ENCODE data around the gene ST6GAL2.

ST6GAL2 gene

DNA sequence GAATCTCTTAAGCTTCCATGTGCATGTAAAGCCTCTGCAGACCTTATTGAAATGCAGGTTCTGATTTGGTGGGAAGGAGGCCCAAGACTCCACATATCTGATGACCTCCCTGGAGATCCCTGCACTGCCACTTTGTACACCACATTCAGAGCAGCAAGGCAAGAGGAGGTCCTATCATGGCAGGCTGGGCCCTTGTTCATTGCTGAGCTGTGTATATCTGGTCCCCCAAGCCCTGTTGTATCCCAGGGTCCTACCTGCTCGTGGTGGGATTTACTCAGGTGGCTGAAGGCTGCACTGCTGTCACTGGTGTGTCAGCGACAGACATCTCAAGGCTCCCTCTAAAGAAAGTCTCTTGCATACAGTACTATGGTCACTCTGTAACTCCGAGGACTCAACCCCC lies 114.2 kb downstream of the ST6GAL2 start:
- TF ChIP-seq CTCF (conservative IDR thresholded peaks at IDR 0.05), result no peak
- no peak overlapping the region for H3K27ac ChIP-seq

- TF ChIP-seq CTCF (conservative IDR thresholded peaks at IDR 0.05), result no peak
- H3K27ac ChIP-seq, result no peak overlapping the region
Observed at GRCh38 chr2:106770986-106771385, 115.0 kb downstream of the ST6GAL2 start.

DNA sequence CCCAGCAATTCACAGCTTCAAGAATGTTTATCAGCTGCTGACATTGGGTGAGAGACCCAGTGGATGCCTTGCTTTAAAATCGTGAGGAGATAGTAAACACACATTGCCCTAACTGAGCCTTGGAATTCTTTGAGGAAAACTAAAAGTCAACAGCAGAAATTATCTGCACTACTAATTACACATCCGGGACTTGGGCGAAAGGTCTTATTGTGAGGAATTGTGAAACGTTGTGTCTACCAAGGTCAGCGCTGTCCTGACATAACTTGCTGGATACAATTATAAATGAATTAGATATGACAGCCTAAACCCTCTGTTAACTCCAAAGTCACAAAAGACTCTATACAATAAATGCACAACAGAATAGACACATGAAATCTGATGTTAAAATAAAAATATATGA lies 121.4 kb downstream of the ST6GAL2 start:
- TF ChIP-seq CTCF (conservative IDR thresholded peaks at IDR 0.05), result no peak
- no peak overlapping the region for H3K27ac ChIP-seq

GRCh38 chr2:106759966-106760365 lies 126.0 kb downstream of the ST6GAL2 start:
- H3K27ac ChIP-seq, result no peak overlapping the region
- TF ChIP-seq CTCF (conservative IDR thresholded peaks at IDR 0.05), result no peak

DNA sequence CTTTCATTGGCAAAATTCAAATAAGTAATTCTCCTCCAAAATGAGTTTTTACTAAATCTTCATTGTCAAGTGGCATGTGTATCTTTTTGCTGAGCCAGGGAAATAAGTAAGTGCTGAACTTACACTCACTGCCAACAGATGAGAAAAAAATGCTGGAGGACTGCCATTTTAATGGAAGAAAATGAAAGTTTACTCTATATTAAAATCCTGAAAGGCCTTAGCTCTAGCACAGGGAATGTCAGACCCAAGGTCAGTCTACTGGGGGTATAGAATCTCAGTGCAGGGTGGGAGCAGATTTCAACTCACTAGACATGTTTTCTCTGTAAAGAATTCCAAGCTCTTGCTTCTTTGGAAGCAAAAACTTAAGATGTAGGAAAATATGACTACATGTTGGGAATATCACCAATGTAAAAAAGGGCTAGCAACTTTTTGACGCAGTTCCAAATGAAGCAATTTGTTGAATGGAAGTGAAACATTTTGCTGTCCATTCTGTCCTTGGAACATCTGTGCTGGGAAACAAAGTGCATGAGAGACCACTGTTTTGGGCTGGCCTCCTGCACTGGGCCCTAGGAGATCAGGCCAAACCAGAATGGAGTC lies 127.0 kb downstream of the ST6GAL2 start:
- no peak overlapping the region for H3K27ac ChIP-seq
- TF ChIP-seq CTCF (conservative IDR thresholded peaks at IDR 0.05), result no peak

Data from VCaP (cell line).